GM03348 (cell line): ENCODE results near the gene DENND10.
"Not testable (repeated sequence)": the region's sequence is repeated elsewhere in the genome, so short reads cannot be mapped to it uniquely, and the experiment has no call there.

ENCODE experiments used
- DNase-seq: peaks from one replicate; pipeline ENCODE4 v3.0.0; 2012; ENCODE audit warnings: low spot score

The DENND10 gene

DNA sequence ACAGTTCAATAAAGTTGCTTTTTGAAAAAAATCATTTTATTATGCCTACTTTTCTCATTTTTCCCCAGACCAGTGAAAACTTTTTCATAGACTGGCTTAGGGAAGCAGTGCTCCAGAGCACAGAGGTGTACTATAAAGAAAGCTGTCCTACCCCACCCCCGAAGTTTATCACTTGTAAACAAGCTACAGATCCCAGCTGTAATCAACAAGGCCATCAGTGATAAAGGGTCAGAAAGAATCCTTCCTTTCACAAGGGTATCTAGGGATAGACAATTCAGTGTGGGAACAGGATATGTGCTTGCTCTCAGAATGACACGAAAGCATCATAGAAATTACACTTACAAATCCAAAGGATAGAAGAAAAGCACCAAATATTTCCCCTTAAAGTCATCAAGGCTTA, 70.2 kb downstream of the DENND10 start:
- DNase-seq = no peak

DNA sequence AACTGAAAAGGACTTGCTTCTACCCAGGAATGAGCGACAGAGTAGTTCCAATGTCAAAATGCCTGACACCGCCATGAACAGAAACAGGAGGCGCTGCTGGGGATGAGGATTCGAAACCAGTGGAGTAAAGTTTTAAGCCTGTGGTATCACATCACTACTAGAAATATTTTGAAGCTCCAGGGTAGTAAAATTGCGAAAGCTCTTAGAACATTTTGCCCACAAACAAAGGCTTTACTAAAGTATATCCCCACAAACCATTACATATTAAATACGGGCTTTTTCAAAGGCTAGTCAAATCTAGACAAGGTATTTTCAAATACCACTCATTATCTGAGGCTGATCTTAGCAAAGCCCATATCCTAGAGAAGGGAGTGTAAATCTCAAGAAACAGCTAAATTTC, 72.3 kb downstream of the DENND10 start:
- DNase-seq = no peak

DNA sequence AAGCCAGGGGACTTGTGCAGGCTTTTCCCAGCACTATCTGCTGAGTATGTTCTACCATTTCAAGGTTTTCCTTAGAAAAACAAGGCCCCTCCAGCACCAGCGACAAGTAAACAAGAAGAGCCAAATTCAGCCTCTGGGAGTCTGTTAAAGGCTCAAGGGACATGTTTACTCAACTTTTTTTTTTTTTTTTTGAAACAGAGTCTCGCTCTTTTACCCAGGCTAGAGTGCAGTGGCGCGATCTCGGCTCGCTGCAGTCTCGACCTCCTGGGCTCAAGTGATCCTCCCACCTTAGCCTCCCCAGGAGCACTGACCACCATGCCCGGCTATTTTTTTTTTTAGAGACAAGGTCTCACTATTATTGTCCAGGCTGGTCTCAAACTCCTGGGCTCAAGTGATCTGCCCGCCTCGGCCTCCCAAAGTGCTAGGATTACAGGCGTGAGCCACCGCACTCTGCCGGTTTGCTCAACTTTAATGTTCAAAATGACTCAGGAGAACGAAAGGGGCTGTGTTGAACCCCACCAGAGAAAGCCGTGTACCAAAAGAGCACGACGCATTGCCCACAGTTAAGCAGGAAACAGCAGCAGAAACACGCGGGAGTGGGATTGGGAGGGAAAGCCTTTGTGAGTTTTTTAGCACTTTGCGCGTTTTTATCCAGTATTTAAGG, 73.9 kb downstream of the DENND10 start:
- no peak for DNase-seq

DNA sequence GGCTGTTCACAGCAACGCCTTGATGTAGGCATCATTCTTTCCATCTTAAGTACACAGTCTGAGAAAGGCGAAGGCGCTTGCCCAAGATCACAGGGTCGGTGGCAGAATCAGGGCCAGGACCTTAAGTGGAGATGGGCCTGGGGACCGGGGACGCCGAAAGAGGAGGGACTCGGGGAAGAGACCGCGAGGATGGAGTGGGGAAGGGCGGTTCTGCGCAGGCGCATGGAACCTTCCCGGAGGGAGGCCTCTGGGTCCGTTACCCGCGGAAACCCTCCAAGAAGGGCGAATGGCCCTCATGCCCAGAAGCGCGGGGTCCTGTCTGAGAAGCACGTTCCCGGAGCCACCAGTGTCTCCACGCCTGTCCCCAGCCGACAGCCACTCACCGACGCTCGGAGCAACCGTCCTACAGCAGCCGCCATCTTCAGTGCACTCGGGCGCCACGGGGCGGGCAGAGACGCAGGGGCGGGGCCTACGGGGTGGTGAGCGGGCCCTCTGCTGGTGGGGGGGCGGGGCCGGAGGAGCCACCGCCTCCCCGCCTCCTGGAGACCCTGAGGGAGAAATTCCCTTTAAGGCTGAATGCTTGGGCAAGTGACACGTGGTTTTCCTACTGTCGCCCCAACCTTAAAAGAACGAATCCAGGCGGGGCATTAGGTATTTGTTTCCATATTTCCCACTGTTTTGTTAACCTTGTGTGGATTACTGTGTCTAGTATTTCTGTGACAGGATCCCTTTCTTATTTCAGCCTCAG, 74.6 kb downstream of the DENND10 start, which contains the start of gene PRDX3:
Gene PRDX3, minus strand, starts transcription at position 441 of the 748 bp plus-strand sequence. Its CDS starts 22 bp downstream, at position 419.
- peak; percentile 98 for DNase-seq

DNA sequence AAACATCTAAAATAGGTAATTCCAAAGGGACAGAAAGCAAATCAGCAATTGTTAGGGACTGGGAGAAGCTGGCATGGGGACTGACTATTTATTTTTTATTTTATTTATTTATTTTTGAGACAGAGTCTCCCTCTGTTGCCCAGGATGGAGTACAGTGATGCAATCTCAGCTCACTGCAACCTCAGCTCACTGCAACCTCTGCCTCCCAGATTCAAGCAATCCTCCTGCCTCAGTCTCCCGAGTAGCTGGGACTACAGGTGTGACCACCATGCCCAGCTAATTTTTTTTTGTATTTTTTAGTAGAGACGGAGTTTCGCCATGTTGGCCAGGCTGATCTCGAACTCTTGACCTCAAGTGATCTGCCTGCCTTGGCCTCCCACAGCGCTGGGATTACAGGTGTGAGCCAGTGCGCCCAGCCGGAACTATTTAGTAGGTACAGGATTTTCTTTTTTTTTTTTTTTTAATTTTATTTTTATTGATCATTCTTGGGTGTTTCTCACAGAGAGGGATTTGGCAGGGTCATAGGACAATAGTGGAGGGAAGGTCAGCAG, 77.0 kb downstream of the DENND10 start:
- DNase-seq = not testable (repeated sequence)

DNA sequence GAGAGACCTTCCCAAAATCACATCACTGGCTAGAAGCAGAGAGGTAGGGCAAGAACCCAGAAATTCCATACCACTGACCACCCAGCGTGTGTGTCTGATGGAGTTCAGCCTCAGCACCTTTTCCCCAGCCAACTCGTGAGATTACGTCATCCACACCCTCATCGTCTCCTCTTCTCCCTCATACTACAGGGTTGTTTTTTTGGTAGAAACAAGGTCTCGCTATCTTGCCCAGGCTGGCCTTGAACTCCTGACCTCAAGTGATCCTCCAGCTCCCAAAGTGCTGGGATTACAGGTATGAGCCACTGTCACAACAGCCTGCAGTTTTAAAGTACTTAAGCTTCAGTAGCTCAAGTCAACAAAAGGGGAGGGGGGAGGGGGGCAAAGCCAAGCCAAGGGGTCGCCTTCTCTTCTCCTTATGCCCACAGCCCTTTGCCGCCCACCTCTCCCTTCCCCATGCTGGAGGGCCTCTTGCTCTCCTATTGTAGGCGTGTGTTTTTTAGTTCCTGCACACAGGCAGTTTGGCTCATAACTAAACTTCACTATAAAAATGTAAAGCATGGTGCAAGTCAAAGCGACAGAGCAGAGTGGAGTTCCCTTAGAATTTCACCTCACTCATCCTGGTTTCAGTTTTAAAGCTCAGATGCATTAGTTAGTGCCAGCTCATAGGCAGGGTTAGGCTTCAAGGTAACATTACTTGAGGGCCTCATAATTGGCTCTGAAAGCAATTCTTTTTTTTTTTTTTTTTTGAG, 79.9 kb downstream of the DENND10 start:
- no peak for DNase-seq
